Measurements from ENCODE around the gene CPLX3.

CPLX3 gene

GRCh38 chr15:74854453-74855022 is 28.1 kb downstream of the CPLX3 start:
- H3K4me3 ChIP-seq (ENCODE audit: low read length): no peak overlapping the region
- no peak for DNase-seq (ENCODE audit: low read depth)
- no peak for TF ChIP-seq CTCF (IDR thresholded peaks at IDR 0.05; ENCODE audit: insufficient read depth, low read depth, low read length, missing control alignments)

- H3K4me3 ChIP-seq (ENCODE audit: low read length): no peak overlapping the region
- DNase-seq (ENCODE audit: low read depth): no peak
- TF ChIP-seq CTCF (IDR thresholded peaks at IDR 0.05; ENCODE audit: insufficient read depth, low read depth, low read length, missing control alignments): no peak
Observed at GRCh38 chr15:74855857-74856256, 29.4 kb downstream of the CPLX3 start.

- H3K4me3 ChIP-seq (ENCODE audit: low read length): no peak overlapping the region
- TF ChIP-seq CTCF (IDR thresholded peaks at IDR 0.05; ENCODE audit: insufficient read depth, low read depth, low read length, missing control alignments): no peak
- DNase-seq (ENCODE audit: low read depth): no peak
Observed at GRCh38 chr15:74856537-74856936, 30.1 kb downstream of the CPLX3 start.

- no peak for DNase-seq (ENCODE audit: low read depth)
- no peak overlapping the region for H3K4me3 ChIP-seq (ENCODE audit: low read length)
- no peak for TF ChIP-seq CTCF (IDR thresholded peaks at IDR 0.05; ENCODE audit: insufficient read depth, low read depth, low read length, missing control alignments)
Observed at GRCh38 chr15:74857082-74857655, 30.7 kb downstream of the CPLX3 start.

- H3K4me3 ChIP-seq (ENCODE audit: low read length): no peak overlapping the region
- TF ChIP-seq CTCF (IDR thresholded peaks at IDR 0.05; ENCODE audit: insufficient read depth, low read depth, low read length, missing control alignments): no peak
- DNase-seq (ENCODE audit: low read depth): no peak
Observed at GRCh38 chr15:74857671-74858368, 31.4 kb downstream of the CPLX3 start.

- no peak for DNase-seq (ENCODE audit: low read depth)
- TF ChIP-seq CTCF (IDR thresholded peaks at IDR 0.05; ENCODE audit: insufficient read depth, low read depth, low read length, missing control alignments): no peak
Observed at GRCh38 chr15:74858369-74858740, 31.9 kb downstream of the CPLX3 start.

More at GRCh38 chr15:74858369-74858740, 31.9 kb downstream of the CPLX3 start:
- H3K4me3 ChIP-seq (ENCODE audit: low read length): no peak overlapping the region

Data from epithelial cell of esophagus (primary cell).